Testis (tissue), 2 donors: ENCODE data around the gene CMTM8.

ENCODE experiments used
- POLR2A ChIP-seq: fragments of 450-650 bp; IDR thresholded peaks from one replicate; pipeline ENCODE4 v1.6.1; 2017; ENCODE audit warnings: antibody characterized with exemption, mild to moderate bottlenecking, moderate library complexity
- TF ChIP-seq, protein P1 (sequence below), 3 experiments: fragments of 450-650 bp in 2 of 3; fragments of 200-600 bp in 1 of 3; sonication (generic) in 1 of 3; IDR thresholded peaks; one replicate each; pipeline ENCODE4 v1.5.1; 2016 to 2019; ENCODE audit warnings: antibody characterized with exemption in 3 of 3, mild to moderate bottlenecking in 2 of 3, moderate library complexity in 1 of 3

DNA sequence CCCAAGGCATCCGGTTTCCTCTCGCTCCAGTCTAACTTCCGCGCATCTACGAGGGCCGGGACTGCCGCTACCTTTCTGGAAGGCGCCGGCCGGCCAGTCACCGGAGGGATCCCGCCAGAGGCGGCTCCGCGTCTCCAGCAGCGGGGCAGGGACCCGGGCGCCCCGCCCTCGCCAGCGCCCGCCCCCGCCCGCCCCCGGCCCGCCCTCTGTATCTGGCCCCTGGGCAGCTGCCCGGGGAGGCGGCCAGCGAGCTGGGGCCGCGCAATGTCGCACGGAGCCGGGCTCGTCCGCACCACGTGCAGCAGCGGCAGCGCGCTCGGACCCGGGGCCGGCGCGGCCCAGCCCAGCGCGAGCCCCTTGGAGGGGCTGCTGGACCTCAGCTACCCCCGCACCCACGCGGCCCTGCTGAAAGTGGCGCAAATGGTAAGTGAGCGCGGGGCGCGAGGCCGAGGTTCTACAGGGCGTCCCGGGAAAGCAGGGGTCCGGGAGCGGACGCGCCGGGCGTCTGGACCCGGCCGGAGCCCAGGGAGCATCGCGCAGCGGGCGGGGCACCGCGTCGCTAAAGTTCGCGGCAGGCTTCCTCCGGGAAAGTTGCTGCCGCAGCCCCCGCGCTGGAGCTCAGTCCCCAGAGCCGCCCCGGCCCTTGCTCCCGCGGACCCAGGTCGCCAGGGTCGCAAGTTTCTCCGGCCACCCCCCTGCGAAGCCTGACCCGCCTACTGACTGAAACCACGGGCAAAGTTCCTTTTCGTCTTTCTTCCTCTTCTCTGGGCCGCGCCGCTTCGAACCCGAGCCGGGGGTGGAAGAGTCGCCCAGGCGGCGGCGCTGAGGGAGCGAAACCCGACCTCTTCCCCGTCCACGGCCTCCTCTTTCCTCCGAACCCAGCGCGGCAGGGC lies 153.4 kb downstream of the CMTM8 start, which contains the start of gene CMTM7:
- no peak for TF ChIP-seq POLR2A
- TF ChIP-seq, protein P1, sequence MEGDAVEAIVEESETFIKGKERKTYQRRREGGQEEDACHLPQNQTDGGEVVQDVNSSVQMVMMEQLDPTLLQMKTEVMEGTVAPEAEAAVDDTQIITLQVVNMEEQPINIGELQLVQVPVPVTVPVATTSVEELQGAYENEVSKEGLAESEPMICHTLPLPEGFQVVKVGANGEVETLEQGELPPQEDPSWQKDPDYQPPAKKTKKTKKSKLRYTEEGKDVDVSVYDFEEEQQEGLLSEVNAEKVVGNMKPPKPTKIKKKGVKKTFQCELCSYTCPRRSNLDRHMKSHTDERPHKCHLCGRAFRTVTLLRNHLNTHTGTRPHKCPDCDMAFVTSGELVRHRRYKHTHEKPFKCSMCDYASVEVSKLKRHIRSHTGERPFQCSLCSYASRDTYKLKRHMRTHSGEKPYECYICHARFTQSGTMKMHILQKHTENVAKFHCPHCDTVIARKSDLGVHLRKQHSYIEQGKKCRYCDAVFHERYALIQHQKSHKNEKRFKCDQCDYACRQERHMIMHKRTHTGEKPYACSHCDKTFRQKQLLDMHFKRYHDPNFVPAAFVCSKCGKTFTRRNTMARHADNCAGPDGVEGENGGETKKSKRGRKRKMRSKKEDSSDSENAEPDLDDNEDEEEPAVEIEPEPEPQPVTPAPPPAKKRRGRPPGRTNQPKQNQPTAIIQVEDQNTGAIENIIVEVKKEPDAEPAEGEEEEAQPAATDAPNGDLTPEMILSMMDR (IDR thresholded peaks at IDR 0.05): no peak
